HG03139 (cell line): ENCODE results near the gene HK1.
"Not testable (repeated sequence)": the region's sequence is repeated elsewhere in the genome, so short reads cannot be mapped to it uniquely, and the experiment has no call there.

Experiments used
- ATAC-seq: cut with Tn5 transposase; IDR thresholded peaks from one replicate; pipeline ENCODE4 v1.9.1; 2021; ENCODE audit not compliant: unreplicated experiment

Gene HK1

GRCh38 chr10:69445041-69445440 is 166.7 kb downstream of the HK1 start:
- ATAC-seq: no peak

DNA sequence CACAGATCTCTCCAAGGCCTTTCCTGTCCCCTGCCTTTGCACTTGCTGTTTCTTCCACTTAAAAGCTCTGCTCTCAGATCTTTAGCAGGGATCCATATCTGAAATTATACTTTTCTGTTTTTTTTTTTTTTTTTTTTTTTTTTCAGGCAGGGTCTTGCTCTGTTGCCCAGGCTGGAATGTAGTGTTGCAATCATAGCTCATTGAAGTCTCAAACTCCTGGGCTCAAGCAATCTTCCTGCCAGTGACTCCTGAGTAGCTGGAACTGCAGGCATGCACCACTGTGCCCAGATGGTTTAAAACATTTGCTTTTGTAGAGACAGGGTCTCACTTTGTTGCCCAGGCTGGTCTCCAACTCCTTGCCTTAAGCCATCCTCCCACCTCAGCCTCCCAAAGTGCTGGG is 167.9 kb downstream of the HK1 start:
- no peak for ATAC-seq

DNA sequence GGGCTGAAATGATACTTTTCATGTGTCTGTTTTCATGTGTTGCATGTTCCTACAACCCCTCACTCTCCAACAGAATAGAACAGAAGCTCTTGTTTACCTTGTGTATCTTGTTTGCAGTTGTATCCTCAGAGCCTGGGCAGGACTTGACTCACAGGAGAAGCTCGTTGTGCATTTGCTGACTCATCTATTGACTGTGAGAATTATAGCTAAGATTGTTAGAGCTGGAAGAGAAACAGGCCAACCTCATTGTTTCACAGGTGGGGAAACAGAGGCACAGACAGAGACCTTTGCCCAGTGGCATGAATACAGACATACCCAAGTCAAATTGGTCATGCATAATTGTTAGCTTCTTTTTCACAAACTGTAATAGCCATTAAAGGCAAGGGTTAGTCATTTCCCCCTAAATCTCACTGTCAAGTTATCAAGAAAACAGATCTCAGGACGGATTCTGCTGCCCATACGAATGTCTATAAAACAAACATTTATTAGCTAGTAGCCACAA is 168.4 kb downstream of the HK1 start:
- ATAC-seq: no peak

GRCh38 chr10:69449841-69450240 is 171.5 kb downstream of the HK1 start:
- ATAC-seq: no peak

- ATAC-seq: not testable (repeated sequence)
Measured at GRCh38 chr10:69450395-69450794, 172.1 kb downstream of the HK1 start.

DNA sequence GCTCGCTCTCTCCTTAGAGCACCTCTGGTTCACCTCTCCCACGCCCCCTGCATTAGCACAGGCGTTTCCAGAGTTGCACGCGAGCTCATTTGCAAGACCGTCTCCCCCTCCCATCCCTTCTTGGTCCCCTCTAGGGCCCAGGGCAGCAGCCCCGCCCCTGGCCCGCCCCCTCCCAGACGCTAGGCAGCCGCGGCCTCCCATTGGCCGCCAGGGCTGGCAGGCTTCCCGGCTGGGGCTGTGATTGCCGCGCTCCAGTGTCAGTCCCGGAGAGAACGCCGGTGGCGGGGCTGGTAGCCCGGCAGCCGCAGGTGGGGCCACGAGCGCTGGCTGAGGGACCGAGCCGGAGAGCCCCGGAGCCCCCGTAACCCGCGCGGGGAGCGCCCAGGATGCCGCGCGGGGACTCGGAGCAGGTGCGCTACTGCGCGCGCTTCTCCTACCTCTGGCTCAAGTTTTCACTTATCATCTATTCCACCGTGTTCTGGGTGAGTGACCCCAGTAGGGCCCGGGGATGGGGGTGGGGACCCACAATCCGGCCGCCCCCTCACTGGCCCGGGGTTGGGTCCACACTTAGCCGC is 173.0 kb downstream of the HK1 start, which contains the start of gene TSPAN15:
TSS of gene TSPAN15 (plus strand) at position 257 of the 575 bp plus-strand sequence. CDS start at position 387, 130 bp downstream.
- no peak for ATAC-seq
